Gastrocnemius medialis (tissue), 4 donors: ENCODE results near the gene NDUFC2.

Experiments
- POLR2A ChIP-seq, 2 donors: fragments of 450-650 bp; IDR thresholded peaks; one replicate each; pipeline ENCODE4 v1.6.1; 2017; ENCODE audit warnings: antibody characterized with exemption in 2 of 2, mild to moderate bottlenecking in 2 of 2, moderate library complexity in 2 of 2
- TF ChIP-seq, protein P1 (sequence below), 5 experiments: fragments of 450-650 bp in 3 of 5; fragments of 200-600 bp in 2 of 5; sonication (generic) in 2 of 5; IDR thresholded peaks in 4 of 5; conservative IDR thresholded peaks in 1 of 5; 1 replicate in 4 of 5; 2 replicates in 1 of 5; pipeline ENCODE4 v1.5.1; 2016 to 2019; ENCODE audit warnings: antibody characterized with exemption in 5 of 5, mild to moderate bottlenecking in 3 of 5, moderate library complexity in 3 of 5

DNA sequence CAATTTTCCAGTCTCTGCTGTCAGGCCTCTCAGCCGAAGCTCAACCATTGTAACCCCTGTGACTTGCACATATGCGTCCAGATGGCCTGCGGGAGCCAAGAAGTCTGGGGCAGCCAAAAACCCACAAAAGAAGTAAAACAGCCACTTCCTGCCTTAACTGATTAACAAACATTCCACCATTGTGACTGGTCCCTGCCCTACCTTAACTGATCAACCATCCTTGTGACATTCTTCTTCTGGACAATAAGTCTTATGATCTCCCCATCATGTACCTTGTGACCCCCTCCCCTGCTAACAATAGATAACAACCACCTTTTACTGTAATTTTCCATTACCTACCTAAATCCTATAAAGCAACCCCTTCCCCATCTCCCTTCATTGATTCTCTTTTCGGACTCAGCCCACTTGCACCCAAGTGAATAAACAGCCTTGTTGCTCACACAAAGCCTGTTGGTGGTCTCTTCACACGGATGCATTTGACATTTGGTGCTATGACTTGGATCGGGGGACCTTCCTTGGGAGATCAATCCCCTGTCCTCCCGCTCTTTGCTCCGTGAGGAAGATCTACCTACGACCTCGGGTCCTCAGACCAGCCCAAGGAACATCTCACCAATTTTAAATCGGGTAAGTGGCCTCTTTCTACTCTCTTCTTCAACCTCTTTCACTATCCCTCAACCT, 1.3 kb upstream of the NDUFC2 start:
- no peak for TF ChIP-seq POLR2A (IDR thresholded peaks at IDR 0.05)
- TF ChIP-seq, protein P1, sequence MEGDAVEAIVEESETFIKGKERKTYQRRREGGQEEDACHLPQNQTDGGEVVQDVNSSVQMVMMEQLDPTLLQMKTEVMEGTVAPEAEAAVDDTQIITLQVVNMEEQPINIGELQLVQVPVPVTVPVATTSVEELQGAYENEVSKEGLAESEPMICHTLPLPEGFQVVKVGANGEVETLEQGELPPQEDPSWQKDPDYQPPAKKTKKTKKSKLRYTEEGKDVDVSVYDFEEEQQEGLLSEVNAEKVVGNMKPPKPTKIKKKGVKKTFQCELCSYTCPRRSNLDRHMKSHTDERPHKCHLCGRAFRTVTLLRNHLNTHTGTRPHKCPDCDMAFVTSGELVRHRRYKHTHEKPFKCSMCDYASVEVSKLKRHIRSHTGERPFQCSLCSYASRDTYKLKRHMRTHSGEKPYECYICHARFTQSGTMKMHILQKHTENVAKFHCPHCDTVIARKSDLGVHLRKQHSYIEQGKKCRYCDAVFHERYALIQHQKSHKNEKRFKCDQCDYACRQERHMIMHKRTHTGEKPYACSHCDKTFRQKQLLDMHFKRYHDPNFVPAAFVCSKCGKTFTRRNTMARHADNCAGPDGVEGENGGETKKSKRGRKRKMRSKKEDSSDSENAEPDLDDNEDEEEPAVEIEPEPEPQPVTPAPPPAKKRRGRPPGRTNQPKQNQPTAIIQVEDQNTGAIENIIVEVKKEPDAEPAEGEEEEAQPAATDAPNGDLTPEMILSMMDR (IDR thresholded peaks at IDR 0.05 in 4 of 5, conservative IDR thresholded peaks at IDR 0.05 in 1 of 5) = no peak
